GM19438 (cell line): ENCODE measurements around the gene OLFM2.
"Not testable (repeated sequence)": the region's sequence is repeated elsewhere in the genome, so short reads cannot be mapped to it uniquely, and the experiment has no call there.

Source experiments
- ATAC-seq: cut with Tn5 transposase; IDR thresholded peaks from one replicate; pipeline ENCODE4 v1.9.1; 2021; ENCODE audit warnings: low read depth; ENCODE audit not compliant: unreplicated experiment

Gene OLFM2

DNA sequence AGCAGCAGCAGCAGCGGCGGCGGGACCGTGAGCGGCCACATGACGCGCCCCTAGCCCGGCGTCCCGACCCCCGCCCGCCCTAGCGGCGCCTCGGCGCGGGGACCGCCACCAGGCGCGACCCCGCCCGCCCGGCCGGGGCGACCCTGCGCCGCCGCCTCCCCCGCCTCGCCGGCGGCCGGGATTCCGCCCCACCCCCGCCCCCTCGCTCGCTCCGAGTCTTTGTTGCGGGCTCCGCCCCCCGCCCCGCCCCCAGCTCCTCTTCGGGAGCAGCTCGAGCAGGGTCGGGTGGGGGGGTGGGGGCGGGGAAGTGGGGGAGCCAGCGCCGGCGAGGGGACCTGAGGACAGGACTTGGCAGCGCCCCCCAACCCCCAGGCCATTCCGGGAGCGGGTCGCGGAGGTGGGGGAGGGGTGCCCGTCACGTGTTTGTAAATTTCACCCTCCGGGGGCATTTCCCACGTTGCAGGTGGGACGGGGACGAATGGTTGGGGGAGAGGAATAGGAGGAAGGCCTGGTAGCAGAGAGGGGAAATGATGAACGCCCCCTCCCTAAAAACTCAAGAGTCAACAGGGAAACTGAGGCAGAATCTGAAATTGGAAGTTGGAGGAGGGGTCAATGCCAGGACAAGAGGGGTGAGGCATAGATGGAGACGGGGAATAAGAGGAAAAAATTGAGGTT lies at the start of gene OLFM2:
Gene OLFM2 (minus strand): TSS at position 190 of the 675 bp plus-strand sequence. CDS start 149 bp downstream, at position 41.
- ATAC-seq = no peak

DNA sequence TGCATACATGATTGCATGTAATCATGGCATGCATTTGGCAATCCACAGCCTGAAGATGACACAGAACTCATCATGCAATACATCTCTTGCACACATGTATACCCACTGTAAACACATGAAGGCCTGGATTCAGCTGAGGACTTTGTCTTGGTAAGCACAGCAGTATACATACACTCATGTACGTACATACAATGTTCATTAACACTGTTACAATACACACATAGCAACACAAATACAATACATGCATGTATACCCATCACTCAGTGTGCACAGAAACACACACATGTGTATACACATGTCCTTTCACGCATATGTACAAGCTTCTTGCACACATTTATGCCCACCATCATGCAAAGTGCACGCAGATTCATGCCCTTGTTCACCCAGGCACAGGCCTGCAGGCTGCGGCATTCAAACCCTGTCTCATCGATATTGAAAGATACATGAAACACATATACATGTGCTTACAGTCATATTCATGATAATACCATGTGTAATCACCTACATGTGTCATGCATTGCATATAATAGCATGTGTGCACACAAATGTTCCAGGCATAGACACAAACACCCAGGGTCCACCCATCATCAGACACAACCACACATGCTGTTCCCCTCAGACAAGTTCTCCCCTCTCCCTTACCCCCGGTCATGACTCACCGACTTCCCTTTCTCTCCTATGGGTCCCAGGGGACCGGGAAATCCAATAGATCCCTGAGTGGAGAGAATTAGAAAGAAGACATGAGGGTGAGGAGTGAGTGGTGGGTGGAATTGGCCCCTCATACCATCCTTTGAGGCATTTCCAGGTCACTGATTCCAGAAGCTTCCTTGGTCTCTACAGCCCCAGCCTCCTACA lies 45.3 kb upstream of the OLFM2 start:
- ATAC-seq = no peak

DNA sequence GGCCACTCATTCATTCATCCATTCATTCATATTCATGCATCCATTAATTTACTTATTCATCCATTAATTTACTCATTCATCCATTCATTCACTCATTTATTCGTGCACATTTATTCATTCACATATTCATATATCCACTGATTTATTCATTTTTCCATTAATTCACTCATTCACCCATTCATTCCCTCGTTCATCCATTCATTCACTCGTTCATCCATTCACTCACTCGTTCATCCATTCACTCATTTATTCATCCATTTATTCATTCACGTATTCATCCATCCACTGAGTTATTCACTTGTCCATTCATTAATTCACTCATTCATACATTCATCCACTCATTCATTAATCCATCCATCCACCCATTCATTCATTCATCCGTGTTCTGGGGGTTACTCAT lies 35.8 kb upstream of the OLFM2 start:
- no peak for ATAC-seq

DNA sequence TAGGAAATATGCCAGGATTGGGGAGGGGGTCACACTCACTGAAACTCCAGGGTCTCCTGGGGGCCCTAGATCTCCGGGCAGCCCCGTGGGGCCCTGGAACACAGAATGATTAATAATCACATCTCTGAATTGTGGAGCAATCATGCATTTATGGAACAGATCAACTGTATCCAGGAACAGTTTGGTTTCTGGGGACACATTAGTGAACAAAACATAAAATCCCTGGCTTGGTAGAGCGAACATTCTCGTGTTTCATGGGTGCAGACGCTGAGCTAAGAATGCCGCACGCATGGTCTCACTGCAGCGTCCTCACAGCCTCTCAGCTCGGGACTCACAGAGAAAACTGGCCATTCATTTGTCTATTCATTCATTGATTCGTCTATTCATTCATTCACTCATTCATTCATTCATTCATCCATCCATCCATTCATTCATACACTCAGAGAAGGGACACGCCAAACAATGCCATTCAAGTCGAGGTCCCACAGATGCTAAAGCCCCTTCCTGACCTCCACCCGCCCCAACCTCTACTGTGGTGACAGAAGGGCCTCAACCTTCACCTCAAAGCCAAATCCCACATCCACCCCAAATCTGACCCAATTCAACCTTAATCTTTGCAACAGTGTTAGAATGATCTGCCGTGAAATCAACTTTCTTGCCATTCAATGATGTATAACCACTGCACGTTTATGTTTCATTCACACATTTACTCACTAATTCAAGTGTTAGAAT lies 35.0 kb upstream of the OLFM2 start:
- no peak for ATAC-seq

DNA sequence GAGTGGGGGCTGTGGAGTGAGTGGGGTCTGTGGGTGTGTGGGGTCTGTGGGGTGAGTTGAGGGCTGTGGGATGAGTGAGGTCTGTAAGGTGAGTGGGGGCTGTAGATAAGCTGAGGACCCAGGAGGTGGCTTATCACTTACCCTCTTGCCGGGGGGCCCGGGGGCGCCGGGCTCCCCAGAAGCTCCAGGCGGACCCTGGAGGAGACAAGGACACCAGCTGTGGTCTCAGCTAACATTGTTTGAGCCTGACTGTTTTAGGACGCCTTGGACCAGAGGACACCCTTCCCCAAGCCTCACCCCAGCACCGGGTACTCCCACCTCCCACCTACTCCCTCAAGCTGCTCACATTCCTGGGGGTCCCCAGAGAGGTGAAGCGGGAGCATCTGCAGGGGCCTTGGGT lies 34.2 kb upstream of the OLFM2 start:
- no peak for ATAC-seq

DNA sequence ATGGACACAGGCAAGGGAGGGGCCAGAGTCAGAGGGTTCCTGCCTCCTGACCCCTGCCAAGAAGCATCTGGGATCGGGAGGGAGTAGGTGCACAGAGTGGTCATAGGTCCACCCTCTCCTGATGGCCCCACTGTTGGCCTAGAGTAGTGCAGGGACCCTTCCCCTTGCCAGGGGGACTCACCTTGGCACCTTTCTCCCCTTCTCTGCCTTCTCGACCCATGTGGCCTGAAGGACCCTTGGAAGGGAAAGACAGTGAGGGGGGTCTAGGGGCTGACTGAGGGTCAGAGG lies 33.3 kb upstream of the OLFM2 start:
- ATAC-seq = no peak

DNA sequence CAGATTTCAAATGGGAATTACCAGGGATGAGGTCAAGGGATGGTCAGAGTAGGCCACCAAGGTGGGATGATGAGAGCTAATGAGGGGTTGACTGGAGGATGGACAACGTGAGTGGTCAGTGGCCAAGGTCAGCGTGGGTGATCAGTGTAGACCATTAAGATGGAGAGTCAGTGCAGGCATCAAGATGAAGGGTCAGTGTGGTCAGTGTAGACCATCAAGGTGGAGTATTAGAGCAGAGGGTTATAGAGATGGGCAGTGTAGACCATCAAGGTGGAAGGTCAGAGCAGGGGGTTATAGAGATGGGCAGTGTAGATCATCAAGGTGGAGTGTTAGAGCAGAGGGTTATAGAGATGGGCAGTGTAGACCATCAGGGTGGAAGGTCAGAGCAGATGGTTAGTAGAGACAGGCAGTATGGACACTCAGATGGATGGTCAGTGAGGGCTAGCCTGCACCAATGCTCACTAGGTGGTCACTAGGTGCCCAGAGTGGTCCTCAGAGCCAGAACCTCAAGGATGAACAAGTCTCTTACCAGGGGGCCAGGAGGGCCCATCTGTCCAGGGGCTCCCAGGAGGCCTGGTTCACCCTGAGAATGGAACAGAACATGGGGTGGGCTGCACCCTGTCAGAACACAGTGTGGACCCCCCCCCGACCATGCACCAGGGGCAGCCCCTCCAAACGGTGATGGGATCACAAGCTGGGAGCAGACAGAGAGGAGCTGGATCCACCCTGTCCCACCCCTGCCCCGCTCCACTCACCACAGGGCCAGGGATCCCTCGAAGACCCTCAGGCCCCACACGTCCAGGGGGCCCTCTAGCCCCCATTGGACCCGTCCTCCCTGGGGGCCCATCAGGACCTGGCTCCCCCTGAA lies 32.7 kb upstream of the OLFM2 start:
- no peak for ATAC-seq

DNA sequence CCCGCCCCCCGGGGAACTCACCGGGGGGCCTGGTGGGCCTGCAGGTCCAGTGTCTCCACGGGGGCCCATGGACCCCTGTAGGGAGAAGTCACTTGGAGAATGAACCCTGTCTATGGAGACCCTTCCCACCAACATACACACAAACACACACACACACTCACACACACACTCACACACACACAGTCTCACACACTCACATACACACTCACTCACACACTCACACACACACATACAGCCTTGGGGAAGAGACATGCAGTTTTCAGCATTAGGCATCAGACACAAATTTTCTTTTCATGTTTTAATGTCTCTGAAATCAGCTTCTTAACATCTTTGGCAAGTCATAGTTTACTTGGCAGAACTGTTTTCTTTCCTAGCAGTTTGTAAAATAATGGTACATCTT lies 31.0 kb upstream of the OLFM2 start:
- ATAC-seq = no peak

DNA sequence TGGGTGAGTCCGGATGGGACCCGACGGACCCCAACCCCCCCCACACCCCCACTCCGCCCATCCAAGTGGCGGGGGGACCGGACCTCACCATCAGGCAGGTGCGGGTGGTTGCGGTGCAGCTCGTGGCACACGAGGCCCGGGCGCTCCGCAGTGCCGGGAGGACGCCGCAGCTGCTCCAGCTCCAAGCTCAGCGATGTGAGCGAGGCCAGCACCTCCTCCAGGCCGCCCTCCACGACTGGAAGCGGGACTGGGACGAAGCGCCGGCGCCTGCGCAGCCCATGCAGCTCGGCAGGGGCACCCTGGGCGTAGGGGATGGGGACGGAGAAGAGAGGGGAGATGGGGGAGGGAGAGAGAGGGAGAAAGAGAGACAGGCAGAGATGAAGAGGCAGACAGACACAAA lies 30.1 kb upstream of the OLFM2 start:
- ATAC-seq = no peak

DNA sequence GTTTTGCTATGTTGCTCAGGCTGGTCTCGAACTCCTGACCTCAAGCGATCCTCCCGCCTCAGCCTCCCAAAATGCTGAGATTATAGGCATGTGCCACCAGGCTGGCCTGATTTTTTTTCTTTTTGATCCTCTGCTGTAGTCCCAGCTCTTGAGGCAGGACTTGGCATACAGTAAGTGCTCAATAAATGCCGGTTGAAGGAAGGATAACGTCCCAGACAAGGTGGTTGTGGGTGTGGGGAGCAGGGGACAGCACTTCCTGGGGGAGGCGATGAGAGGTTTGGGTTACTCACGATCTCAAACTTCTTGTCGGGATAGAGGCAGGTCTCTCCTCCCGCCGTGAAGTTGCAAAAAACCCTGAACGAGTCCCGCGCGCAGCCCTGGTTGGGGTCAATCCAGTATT lies 29.7 kb upstream of the OLFM2 start:
- ATAC-seq = no peak

DNA sequence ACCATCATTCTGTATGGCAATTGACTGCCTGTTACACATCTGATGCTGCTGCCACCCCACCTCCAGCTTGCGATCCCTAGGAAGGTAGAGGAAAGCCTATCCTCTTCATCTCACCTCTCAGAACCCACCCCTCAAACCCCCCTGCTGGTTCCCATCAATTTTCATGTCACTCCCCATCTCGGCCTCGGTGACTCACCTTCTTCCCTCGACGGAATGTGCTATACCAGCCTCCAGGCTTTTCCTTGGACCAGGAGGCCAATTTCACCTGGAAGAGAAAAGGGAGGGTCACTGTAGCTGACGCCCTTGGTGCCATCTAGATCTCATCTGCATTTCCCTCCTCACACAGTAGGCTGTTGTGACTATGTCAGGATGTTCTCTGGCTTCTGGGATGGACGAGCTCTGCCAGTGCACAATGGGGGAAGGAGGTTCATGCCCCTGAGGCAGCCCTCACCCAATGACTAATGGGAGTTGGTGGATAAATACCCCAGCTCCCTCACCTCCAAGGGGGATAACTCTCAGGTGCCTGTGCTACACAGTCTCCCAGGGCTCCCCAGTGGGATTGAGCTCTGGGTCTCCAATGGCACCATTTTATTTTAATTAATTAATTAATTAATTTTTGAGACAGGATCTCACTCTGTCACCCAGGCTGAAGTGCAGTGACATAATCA lies 26.4 kb upstream of the OLFM2 start:
- ATAC-seq = no peak

DNA sequence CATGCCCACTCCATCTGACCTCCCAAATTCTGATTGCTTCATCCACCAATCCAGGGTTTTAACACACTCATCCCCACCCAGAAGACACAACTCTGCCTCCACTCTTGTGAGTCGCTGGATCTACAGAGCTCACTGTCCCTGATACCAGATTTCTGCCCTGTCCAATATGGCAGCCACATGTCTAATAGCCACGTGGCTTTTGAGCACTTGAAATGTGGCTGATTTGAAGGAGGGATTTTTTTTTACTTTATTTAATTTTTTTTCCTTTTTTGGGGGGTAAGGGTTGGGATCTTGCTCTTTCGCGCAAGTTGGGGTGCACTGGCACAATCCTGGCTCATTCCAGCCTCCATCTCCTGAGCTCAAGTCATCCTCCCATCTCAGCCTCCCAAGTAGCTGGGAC lies 24.8 kb upstream of the OLFM2 start:
- ATAC-seq = no peak

DNA sequence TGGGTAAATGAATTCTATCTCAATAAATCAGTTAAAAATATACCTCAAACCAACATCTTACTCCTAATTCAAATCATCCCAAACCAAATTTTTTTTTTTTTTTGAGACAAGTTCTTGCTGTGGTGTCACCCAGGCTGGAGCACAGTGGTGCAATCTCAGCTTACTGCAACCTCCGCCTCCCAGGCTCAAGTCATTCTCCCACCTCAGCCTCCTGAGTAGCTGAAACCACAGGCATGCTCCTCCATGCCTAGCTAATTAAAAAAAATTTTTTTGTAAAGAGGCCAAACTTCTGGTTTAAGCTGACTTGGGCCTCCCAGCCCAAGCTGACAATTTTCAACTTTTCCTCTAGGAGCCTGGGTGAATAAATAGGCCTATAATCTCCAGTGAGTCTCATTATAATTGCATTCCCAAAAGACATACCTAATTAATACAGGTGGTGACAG lies 22.1 kb upstream of the OLFM2 start:
- ATAC-seq = no peak

DNA sequence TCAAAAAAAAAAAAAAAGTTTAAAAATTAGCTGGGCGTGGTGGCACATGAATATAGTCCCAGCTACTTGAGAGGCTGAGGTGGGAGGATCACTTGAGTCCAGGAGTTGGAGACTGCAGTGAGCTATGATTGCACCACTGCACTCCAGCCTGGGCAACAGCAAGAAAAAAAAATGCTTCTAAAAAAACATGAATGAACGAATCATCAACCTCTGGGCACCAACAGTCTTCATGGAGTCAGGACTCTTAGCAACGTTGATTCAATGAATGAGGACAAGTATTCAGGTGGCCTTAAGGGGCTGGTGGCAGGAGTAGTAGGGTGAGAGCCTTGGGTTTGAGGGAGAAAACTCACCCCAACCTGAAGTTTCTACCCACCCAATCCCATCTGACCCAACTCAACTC lies 20.6 kb upstream of the OLFM2 start:
- no peak for ATAC-seq

DNA sequence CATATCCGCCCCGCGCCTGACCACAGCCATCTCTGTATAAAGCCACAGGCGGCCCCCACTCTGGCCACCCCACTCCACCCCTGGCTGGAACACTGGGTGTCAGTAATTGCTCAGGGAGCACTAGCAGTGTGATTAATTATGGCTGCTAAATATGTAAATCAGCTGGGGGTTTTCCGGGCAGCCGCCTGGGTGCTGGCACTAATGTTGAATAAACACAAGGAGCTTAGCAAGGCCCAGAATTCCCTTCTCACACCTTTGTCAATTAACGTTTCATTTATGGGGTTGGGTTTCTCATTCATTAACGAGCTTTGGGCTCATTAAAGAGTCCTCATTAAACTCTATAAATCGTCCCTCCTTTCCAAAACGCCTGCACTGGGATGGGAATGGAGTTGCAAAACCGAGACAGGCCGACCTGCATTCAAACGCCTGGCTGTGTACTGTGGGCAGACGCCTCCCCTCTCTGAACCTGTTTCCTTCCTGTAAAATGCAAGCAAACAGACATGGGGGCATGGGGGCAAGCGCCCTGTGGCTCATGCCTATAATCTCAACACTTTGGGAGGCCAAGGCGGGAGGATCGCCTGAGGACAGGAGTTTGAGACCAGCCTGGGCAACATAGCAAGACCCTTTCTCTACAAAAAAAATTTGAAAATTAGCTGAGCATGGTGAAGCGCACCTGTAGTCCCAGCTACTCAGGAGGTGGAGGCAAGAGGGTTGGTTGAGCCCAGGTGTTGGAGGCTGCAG lies 17.7 kb upstream of the OLFM2 start:
- ATAC-seq = no peak

DNA sequence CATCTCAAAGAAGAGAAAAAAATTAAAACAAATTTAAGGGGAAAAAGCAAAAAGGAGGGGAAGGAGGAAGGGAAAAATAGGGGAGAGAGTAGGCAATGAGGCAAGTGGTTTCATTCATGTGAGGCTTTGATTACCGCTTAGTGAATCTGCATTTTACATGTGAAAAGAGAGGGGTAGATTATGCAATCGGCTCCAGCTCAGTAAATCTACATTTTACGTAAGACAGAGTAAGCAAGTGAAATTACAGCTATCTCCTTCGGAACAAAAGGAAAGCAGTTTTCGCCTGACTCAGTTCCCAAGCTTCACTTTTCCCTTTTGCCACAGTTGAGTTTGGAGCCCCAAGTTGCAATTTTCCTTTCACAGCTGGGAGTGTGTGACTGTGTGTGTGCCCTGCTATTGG lies 16.0 kb upstream of the OLFM2 start:
- no peak for ATAC-seq

DNA sequence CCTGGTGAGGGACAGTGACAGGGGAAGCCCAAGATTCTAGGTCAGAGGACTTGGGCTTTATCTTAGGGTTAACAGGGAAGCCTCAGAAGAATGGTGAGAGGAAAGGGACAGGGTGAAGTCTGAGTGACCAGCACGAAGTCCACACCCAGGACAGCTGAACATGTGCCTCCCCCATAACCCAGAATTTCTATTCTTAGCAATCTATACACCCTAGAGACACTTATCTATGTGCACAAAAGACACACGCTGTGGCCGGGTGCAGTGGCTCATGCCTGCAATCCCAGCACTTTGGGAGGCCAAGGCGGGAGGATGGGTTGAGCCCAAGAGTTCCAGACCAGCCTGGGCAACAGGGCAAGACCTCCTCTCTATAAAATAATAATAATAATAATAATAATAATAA lies 11.1 kb upstream of the OLFM2 start:
- no peak for ATAC-seq

DNA sequence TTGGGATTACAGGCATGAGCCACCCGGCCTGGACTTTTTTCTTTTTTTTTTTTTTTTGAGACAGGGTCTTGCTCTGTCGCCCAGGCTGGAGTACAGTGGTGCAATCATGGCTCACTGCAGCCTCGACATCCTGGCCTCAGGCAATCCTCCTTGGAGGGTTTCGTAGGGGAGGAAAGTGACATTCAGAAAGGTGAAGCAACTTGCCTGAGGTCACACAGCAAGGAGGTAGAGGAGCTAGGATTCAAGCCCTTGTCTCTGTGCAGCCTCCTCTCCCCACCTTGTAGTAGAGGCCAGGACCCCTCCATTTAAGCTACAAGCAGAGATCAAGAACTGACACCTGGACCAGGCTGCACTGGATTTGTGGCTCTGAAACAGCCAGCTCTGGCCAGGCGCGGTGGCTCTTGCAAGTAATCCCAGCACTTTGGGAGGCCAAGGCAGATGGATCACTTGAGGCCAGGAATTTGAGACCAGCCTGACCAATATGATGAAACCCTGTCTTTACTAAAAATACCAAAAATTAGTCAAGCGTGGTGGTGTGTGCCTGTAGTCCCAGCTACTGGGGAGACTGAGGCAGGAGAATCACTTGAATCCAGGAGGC lies 10.3 kb upstream of the OLFM2 start:
- not testable (repeated sequence) for ATAC-seq

DNA sequence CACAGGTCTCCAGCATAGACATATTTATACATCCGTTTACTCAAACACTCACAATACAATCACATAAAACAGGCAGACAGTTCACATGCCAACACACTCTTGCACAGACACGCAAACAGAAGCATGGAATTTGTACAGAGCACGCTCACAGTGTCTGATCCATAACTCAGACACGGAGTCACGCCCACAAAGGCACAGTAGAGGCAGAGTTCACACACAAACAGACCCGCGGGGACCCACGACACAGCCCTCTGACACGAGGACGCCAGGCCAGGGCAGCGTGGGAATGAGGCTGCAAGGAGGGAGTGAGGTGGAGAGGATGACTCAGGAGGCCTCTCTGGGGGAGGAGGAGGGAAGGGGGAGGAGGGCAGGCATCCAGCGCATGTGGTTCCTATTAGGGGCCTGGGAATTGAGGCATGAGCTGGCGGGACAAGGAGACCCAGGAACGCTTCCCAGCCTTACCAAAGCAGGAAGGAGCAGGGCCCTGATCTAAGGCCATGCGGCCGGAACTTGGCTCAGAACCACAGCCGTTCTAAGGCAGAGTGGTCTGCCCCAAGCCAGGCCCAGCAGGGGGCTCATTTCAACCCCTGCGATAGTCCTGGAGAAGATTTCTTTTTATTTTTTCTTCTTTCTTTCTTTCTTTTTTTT lies 9.1 kb upstream of the OLFM2 start:
- no peak for ATAC-seq
